ENCODE data around the gene NRL. TPM values are rescaled to one million over a fixed set of nuclear protein-coding genes. Genes with fewer than 3 reads are reported as not detected.

NRL gene
- total RNA-seq, 1 donor from 2014 or later: 0.96 TPM

- peaks cover 16% of the 10 kb centered on the region for H3K4me1 Mint-ChIP-seq
- peaks cover 6% of the 10 kb centered on the region for H3K27me3 Mint-ChIP-seq
- no peak overlapping the region for H3K27ac Mint-ChIP-seq
- no peaks in the 10 kb centered on the region for H3K36me3 Mint-ChIP-seq (ENCODE audit: low read depth)
- no peak for DNase-seq
- intact Hi-C loops (cut with micrococcal nuclease): no loop called here
- H3K9me3 Mint-ChIP-seq: no peaks in the 10 kb centered on the region
- no peak overlapping the region for H3K4me3 Mint-ChIP-seq
These were observed 31.3 kb downstream of the NRL start for GRCh38 chr14:24083462-24083861.

- Mint-ChIP-seq H3K27me3 (peaks cover 6% of the 10 kb centered on the region), H3K4me1 (peaks cover 16% of the 10 kb centered on the region), H3K36me3 (ENCODE audit: low read depth) (no peaks in the 10 kb centered on the region), H3K27ac (peak overlapping the region; percentile 77), H3K4me3 (peak overlapping the region; percentile 84), H3K9me3 (no peaks in the 10 kb centered on the region)
- intact Hi-C loops (cut with micrococcal nuclease): no loop called here
- no peak for DNase-seq
These were observed 32.2 kb downstream of the NRL start for GRCh38 chr14:24082411-24083080.

- H3K4me3 Mint-ChIP-seq: peak overlapping the region; percentile 84
- peaks cover 16% of the 10 kb centered on the region for H3K4me1 Mint-ChIP-seq
- H3K9me3 Mint-ChIP-seq: no peaks in the 10 kb centered on the region
- intact Hi-C loops (cut with micrococcal nuclease): loop anchor here (1.0 kb wide), 2 partner anchors 13 to 33 kb away; partner anchors contain the start of genes DCAF11, NRL and PCK2
- DNase-seq: no peak
- H3K27ac Mint-ChIP-seq: peak overlapping the region; percentile 77
- peaks cover 6% of the 10 kb centered on the region for H3K27me3 Mint-ChIP-seq
- no peaks in the 10 kb centered on the region for H3K36me3 Mint-ChIP-seq (ENCODE audit: low read depth)
These were observed 33.0 kb downstream of the NRL start for GRCh38 chr14:24081739-24082211.

- H3K27me3 Mint-ChIP-seq: peaks cover 6% of the 10 kb centered on the region
- peak; percentile 93 for DNase-seq
- H3K9me3 Mint-ChIP-seq: no peaks in the 10 kb centered on the region
- peaks cover 16% of the 10 kb centered on the region for H3K4me1 Mint-ChIP-seq
- peak overlapping the region; percentile 78 for H3K27ac Mint-ChIP-seq
- intact Hi-C loops (cut with micrococcal nuclease): loop anchor here (1.0 kb wide), 2 partner anchors 13 to 33 kb away; partner anchors contain the start of genes DCAF11, NRL and PCK2
- H3K4me3 Mint-ChIP-seq: peak overlapping the region; percentile 84
- no peaks in the 10 kb centered on the region for H3K36me3 Mint-ChIP-seq (ENCODE audit: low read depth)
These were observed 33.6 kb downstream of the NRL start for GRCh38 chr14:24080888-24081738.

DNA sequence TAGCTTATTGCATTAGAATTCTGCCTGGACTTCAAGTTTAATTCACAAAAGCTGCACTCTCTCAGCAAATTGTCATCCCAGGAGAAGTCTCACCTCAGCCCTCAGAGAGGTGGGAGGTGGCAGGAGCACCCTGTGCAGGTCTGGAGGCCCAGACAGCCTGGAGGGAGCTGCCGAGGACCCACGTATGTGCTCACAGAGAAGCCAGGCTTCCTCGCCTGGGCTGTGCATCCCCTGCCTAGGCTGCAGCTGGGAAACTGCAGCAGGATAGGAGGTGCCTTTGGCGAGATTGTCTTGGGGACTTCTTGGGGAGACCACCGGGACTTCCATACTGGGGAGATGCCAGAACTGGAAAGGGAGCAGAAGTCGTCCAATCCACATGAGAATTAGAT is 34.6 kb downstream of the NRL start:
- Mint-ChIP-seq H3K4me1 (peaks cover 24% of the 10 kb centered on the region), H3K4me3 (peak overlapping the region; percentile 84), H3K9me3 (no peaks in the 10 kb centered on the region), H3K27me3 (peaks cover 6% of the 10 kb centered on the region), H3K27ac (peak overlapping the region; percentile 46), H3K36me3 (ENCODE audit: low read depth) (no peaks in the 10 kb centered on the region)
- DNase-seq: no peak
- intact Hi-C loops (cut with micrococcal nuclease): no loop called here

DNA sequence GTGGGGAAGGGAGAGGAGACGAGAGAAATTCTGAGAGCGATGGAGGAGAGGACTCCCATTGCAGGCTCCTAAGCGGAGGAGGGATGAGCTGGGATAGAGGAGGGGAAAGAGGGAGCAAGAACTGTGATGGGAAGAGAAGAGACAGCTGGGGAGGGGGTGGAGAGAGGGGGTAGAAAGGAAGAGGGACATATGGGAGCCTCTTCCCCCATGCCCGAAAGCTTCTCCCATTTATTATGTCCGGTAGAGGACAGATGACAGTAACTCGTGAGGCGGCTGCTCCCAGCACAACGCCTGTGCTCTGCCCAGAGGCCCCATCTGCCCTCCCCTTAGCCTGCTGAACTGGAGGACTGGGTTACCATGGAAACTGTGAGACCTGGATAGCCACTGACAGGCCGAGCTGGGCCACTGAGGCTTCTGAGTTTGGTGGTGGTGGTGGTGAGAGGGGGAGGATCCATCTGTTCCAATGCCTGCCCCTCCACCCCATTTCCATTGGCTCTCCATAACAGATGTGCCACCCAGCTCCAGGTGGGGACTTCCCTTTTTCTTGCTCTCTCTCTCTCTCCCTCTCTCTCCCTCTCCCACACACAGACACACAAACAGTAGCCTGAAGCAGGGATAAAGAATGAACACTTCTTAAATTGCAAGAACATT is 35.1 kb downstream of the NRL start:
- H3K4me3 Mint-ChIP-seq: no peak overlapping the region
- peaks cover 26% of the 10 kb centered on the region for H3K4me1 Mint-ChIP-seq
- H3K9me3 Mint-ChIP-seq: no peaks in the 10 kb centered on the region
- intact Hi-C loops (cut with micrococcal nuclease): no loop called here
- peaks cover 6% of the 10 kb centered on the region for H3K27me3 Mint-ChIP-seq
- no peak overlapping the region for H3K27ac Mint-ChIP-seq
- no peak for DNase-seq
- no peaks in the 10 kb centered on the region for H3K36me3 Mint-ChIP-seq (ENCODE audit: low read depth)

DNA sequence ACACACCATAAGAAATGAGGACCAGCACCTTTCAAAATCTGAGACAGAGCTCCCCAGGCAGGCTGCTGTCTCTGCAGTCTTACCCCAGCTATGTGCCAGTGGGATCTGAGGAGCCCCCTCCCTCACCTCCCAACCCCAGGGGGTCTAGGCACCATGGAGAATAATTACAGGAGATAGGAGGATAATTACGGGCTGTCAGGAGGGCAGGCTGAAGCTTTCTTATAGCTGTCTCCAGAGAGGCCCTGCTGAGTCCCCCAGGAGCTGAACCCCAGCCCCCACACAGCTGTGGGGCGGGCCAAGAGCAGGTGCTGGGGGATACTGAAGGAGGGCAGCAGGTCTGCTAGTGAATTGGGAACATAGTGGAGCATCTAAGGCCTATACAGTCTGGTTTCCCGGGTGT is 36.6 kb downstream of the NRL start:
- intact Hi-C loops (cut with micrococcal nuclease): no loop called here
- H3K4me3 Mint-ChIP-seq: no peak overlapping the region
- no peak overlapping the region for H3K27ac Mint-ChIP-seq
- no peak for DNase-seq
- H3K9me3 Mint-ChIP-seq: no peaks in the 10 kb centered on the region
- peaks cover 26% of the 10 kb centered on the region for H3K4me1 Mint-ChIP-seq
- H3K36me3 Mint-ChIP-seq (ENCODE audit: low read depth): no peaks in the 10 kb centered on the region
- peaks cover 6% of the 10 kb centered on the region for H3K27me3 Mint-ChIP-seq

- no peaks in the 10 kb centered on the region for H3K36me3 Mint-ChIP-seq (ENCODE audit: low read depth)
- intact Hi-C loops (cut with micrococcal nuclease): no loop called here
- H3K4me3 Mint-ChIP-seq: no peak overlapping the region
- H3K27ac Mint-ChIP-seq: no peak overlapping the region
- no peaks in the 10 kb centered on the region for H3K9me3 Mint-ChIP-seq
- H3K4me1 Mint-ChIP-seq: peaks cover 23% of the 10 kb centered on the region
- peaks cover 4% of the 10 kb centered on the region for H3K27me3 Mint-ChIP-seq
- DNase-seq: no peak
These were observed 37.7 kb downstream of the NRL start for GRCh38 chr14:24077086-24077485.

DNA sequence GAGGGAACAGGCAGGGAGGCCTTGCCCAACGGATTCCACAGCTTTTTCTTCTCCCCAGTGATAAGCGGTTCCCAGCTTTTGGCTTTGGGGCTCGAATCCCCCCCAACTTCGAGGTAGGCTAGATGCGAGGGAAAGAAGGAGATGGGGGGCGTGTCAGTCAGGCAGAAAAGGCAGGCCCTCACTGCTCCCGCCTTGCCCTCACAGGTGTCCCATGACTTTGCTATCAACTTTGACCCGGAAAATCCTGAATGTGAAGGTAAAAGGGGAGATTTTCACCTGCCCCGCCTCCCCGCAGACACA is 38.5 kb downstream of the NRL start:
- intact Hi-C loops (cut with micrococcal nuclease): no loop called here
- DNase-seq: no peak
- Mint-ChIP-seq H3K9me3 (no peaks in the 10 kb centered on the region), H3K4me1 (peaks cover 19% of the 10 kb centered on the region), H3K36me3 (ENCODE audit: low read depth) (no peaks in the 10 kb centered on the region), H3K4me3 (no peak overlapping the region), H3K27me3 (no peaks in the 10 kb centered on the region), H3K27ac (no peak overlapping the region)

DNA sequence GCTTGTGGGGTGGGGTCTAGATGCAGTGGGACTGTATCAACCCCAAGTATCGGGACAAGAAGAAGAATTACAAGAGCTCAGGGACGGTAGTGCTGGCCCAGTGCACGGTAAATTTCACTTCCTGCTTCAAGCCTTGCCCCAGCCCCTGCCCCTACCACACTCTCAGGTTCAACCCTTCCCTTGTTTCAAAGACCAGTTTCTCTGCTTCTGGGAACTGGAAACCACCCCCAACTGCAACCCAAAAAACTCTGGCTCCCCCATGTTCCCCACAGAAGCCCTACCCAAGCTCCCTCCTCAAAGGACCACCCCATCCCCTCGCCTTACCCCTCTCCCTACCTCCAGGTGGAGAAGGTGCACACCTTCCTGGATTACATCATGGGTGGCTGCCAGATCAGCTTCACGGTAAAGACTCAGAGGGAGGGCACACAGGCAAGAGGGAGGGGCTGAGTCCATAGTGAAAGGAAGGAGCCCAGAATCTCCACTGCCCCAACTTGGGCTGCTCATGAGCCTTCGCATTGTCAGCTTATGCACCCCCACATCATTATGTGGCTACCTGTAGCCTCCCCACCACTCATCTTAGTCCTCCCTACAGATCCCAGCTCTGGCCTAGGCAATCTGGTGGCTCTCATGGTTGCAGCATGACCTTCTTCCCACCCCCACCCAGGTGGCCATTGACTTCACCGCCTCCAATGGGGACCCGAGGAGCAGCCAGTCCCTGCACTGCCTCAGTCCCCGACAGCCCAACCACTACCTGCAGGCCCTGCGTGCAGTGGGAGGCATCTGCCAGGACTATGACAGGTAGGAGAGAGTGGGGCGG is 39.1 kb downstream of the NRL start:
- no peaks in the 10 kb centered on the region for H3K27me3 Mint-ChIP-seq
- no peak overlapping the region for H3K4me3 Mint-ChIP-seq
- H3K9me3 Mint-ChIP-seq: no peaks in the 10 kb centered on the region
- DNase-seq: no peak
- H3K4me1 Mint-ChIP-seq: peaks cover 23% of the 10 kb centered on the region
- no peaks in the 10 kb centered on the region for H3K36me3 Mint-ChIP-seq (ENCODE audit: low read depth)
- H3K27ac Mint-ChIP-seq: peak overlapping the region; percentile 56
- intact Hi-C loops (cut with micrococcal nuclease): no loop called here

GRCh38 chr14:24074625-24075484 is 39.9 kb downstream of the NRL start:
- no peak overlapping the region for H3K4me3 Mint-ChIP-seq
- no peaks in the 10 kb centered on the region for H3K36me3 Mint-ChIP-seq (ENCODE audit: low read depth)
- no peak overlapping the region for H3K27ac Mint-ChIP-seq
- peaks cover 3% of the 10 kb centered on the region for H3K27me3 Mint-ChIP-seq
- intact Hi-C loops (cut with micrococcal nuclease): no loop called here
- H3K9me3 Mint-ChIP-seq: no peaks in the 10 kb centered on the region
- H3K4me1 Mint-ChIP-seq: peaks cover 21% of the 10 kb centered on the region
- no peak for DNase-seq

DNA sequence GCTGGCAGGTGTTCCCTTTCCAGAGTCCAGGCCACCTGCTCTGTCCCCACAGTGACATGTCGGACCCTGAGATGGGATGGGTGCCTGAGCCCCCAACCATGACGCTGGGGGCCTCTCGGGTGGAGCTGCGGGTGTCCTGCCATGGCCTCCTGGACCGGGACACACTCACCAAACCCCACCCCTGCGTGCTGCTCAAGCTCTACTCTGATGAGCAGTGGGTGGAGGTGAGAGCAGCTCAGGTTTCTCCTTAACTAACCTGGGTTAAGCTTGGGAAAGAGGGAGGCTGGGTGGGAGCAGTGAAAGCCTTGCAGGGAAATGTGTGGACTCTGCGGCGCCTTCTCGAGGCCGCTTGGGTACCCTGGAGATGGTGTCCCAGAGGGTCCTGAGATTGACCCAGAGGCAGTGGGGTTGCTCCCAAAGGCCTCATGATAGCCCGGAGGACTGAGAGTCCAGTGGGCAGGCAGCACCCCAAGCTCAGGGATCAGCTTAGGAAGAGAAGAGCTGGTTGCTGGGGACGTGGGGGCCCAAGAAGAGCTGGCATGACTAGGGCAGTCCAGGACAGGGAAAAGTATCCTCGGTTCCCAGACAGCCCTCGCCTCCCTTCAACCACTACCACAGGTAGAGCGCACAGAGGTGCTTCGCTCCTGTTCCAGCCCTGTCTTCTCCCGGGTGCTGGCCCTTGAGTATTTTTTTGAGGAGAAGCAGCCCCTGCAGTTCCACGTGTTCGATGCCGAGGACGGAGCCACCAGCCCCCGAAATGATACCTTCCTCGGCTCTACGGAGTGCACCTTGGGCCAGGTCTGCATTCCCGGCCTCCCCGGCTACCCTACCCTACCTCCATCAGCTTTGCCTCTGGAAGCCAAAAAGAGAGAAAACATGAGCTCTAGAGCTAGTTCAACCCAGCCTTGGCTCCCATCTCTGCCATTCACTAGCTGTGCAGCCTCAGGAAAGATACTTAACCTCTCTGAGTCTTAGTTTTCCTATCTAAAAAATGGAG is 41.6 kb downstream of the NRL start:
- intact Hi-C loops (cut with micrococcal nuclease): no loop called here
- DNase-seq: no peak
- H3K4me3 Mint-ChIP-seq: no peak overlapping the region
- no peaks in the 10 kb centered on the region for H3K9me3 Mint-ChIP-seq
- H3K36me3 Mint-ChIP-seq (ENCODE audit: low read depth): no peaks in the 10 kb centered on the region
- H3K4me1 Mint-ChIP-seq: peaks cover 20% of the 10 kb centered on the region
- peaks cover 3% of the 10 kb centered on the region for H3K27me3 Mint-ChIP-seq
- H3K27ac Mint-ChIP-seq: no peak overlapping the region
